K562 (cell line): ENCODE measurements around the gene CASP2. TPM values are rescaled to one million over a fixed set of nuclear protein-coding genes. Genes with fewer than 3 reads are reported as not detected.

Experiments used
- DDX20 ChIP-seq: fragments of 450-650 bp; IDR thresholded peaks from 2 replicates; pipeline ENCODE4 v1.6.1; 2016; ENCODE audit warnings: missing genetic modification characterization, low read depth, mild to moderate bottlenecking, missing compliant biosample characterization, moderate library complexity
- MEIS2 ChIP-seq: fragments of 450-650 bp; IDR thresholded peaks from 2 replicates; pipeline ENCODE4 v1.6.1; 2014; ENCODE audit warnings: mild to moderate bottlenecking; ENCODE audit not compliant: partially characterized antibody
- PPARD ChIP-seq: fragments of 250-450 bp; sonication (Bioruptor Pico); IDR thresholded peaks from 2 replicates; pipeline ENCODE4 v1.8.0; 2022; ENCODE audit warnings: inconsistent platforms, mild to moderate bottlenecking, moderate library complexity
- SPI1 ChIP-seq: IDR thresholded peaks from 2 replicates; pipeline ENCODE4 v1.6.1; 2011; ENCODE audit warnings: low read depth, low read length, control low read depth, borderline replicate concordance
- YY1 ChIP-seq, 3 experiments: IDR thresholded peaks; 2 replicates each; pipeline ENCODE4 v1.6.1; 2011; ENCODE audit warnings: low read length in 2 of 3, mild to moderate bottlenecking in 2 of 3, moderate library complexity in 2 of 3, borderline replicate concordance in 1 of 3, control low read depth in 1 of 3, low read depth in 1 of 3; ENCODE audit not compliant: insufficient read depth in 3 of 3, insufficient replicate concordance in 2 of 3, control insufficient read depth in 1 of 3, insufficient read length in 1 of 3; ENCODE audit errors: extremely low read depth in 1 of 3
- ZNF609 ChIP-seq: sonication (generic); formaldehyde crosslinking; IDR thresholded peaks from 2 replicates; pipeline ENCODE4 v1.8.1; 2023; ENCODE audit warnings: missing genetic modification reagents, mild to moderate bottlenecking, borderline replicate concordance
- polyA plus RNA-seq, 8 experiments: library from polyadenylated mRNA; depleted of rRNA in 4 of 8; stranded (reverse) in 5 of 8; unstranded in 3 of 8; fragments of >200 nt; fragmentation: Nextera tagmentation in 2 of 8; fragmentation: Illumina TruSeq in 1 of 8; extraction: Ambion mirVana in 2 of 8; extraction: Trizol in 1 of 8; gene quantifications; 2 replicates each; pipeline versions ENCODE4 v1.2.1 to v1.2.3, GENCODE V29; 2011 to 2014; ENCODE audit warnings: inconsistent platforms in 1 of 8, missing spikeins in 1 of 8
- total RNA-seq, 7 experiments: library from RNA; depleted of rRNA in 6 of 7; stranded (reverse); fragments of >200 nt in 6 of 7; fragmentation: Illumina TruSeq in 2 of 7; extraction: Trizol in 2 of 7; gene quantifications; 2 replicates each; pipeline versions ENCODE4 v1.2.1 to v1.2.3, GENCODE V29; 2011 to 2021; ENCODE audit warnings: low replicate concordance in 1 of 7

The CASP2 gene
- total and polyA plus RNA-seq, 9 of the 15 experiments (the other 6 are each of a cell fraction or from before 2014, with no cell fraction given) = 18.8 to 64.9 (median 24.1) TPM

GRCh38 chr7:143240291-143241168 lies 47.6 kb upstream of the CASP2 start (continued):
- TF ChIP-seq SPI1 (no peak), YY1 (IDR thresholded peaks at IDR 0.05; ENCODE audit: borderline replicate concordance in 1 of 3, control insufficient read depth in 1 of 3, extremely low read depth in 1 of 3, insufficient read depth in 3 of 3, insufficient read length in 1 of 3, insufficient replicate concordance in 2 of 3, low read depth in 1 of 3, low read length in 2 of 3) (no peak), PPARD (no peak), MEIS2 (no peak), DDX20 (tag) (no peak), ZNF609 (CRISPR knock-in tag) (no peak)
